ENCODE results near the gene FBXO44.
A peak's percentile ranks its signal among the peaks of the same experiment; 100 is the strongest.
"Not testable (repeated sequence)": the region's sequence is repeated elsewhere in the genome, so short reads cannot be mapped to it uniquely, and the experiment has no call there.

The FBXO44 gene, protein sequence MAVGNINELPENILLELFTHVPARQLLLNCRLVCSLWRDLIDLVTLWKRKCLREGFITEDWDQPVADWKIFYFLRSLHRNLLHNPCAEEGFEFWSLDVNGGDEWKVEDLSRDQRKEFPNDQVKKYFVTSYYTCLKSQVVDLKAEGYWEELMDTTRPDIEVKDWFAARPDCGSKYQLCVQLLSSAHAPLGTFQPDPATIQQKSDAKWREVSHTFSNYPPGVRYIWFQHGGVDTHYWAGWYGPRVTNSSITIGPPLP

DNA sequence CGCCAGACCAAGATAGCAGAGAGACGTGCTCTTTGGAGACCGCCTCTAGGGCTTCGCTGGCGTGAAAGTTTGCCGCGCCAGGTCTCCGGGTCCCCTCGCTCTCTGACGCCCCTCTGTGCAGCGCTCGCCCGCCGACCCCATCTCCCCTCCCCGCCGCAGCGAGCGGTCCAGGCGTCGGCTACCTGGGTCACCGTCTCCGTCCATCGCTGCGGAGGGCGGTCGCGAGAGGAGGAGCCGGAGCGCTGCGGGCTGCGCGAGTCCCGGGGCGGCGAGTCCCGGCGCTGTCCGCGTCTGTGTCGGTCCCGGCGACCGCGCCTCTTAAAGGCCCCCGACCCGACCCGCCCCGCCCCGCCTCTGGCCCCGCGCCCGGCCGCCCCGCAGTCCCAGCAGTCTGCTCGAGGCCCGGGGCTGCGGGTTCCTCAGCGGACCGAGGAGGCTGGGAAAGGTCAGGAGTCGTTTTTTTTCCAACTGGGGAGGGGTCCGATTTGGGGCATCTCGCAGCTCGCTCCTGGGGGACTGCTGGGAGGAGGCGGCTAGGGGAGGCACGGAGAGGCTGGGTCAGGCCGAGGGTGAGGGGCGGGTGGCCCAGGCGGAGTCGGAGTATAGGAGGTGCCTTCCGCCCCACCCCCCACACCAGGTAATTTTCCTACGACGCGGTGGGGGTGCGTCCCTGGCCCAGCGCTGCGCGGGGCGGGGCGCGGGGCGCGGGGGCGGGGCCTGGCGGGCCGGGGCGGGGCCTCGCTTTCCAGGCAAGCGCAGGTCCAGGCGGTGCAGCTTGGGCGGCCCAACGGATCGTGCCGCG is at the start of gene FBXO44, which contains the start of gene FBXO2:
Gene FBXO44, plus strand, starts transcription at position 741 of the 802 bp plus-strand sequence. CDS start 959 bp downstream, outside the sequence.
Gene FBXO2, minus strand, starts transcription at position 293 of the 802 bp plus-strand sequence. Its CDS starts 89 bp downstream, at position 204.
- Mint-ChIP-seq H3K27ac (no peak within 1 kb of the TSS), H3K4me1 (ENCODE audit: low read depth) (peaks cover 27% of the 10 kb centered on the region), H3K9me3 (no peaks in the 10 kb centered on the region), H3K36me3 (ENCODE audit: low read depth) (peaks cover 3% of the 10 kb centered on the region), H3K4me3 (peak within 1 kb of the TSS; percentile 76), H3K27me3 (no peaks in the 10 kb centered on the region)

DNA sequence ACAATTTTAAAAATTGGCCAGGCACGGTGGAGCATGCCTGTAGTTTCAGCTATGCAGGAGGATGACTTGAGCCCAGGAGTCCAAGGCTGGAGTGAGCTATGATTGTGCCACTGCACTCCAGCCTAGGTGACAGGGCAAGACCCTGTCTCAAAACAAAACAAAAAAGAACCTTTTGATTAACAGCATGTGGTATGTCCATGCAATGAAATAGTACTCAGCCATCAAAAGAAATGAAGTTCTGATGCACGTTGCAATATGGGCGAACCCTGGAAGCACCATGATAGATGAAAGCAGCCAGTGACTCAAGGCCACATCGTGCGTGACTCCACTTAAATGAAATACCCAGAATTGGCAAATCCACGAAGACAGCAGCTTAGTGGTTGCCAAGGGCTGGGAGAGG is 47.9 kb upstream of the FBXO44 start:
- Mint-ChIP-seq H3K9me3 (no peaks in the 10 kb centered on the region), H3K27me3 (no peaks in the 10 kb centered on the region), H3K27ac (no peak overlapping the region), H3K4me1 (ENCODE audit: low read depth) (no peaks in the 10 kb centered on the region), H3K4me3 (no peak overlapping the region), H3K36me3 (ENCODE audit: low read depth) (no peaks in the 10 kb centered on the region)

DNA sequence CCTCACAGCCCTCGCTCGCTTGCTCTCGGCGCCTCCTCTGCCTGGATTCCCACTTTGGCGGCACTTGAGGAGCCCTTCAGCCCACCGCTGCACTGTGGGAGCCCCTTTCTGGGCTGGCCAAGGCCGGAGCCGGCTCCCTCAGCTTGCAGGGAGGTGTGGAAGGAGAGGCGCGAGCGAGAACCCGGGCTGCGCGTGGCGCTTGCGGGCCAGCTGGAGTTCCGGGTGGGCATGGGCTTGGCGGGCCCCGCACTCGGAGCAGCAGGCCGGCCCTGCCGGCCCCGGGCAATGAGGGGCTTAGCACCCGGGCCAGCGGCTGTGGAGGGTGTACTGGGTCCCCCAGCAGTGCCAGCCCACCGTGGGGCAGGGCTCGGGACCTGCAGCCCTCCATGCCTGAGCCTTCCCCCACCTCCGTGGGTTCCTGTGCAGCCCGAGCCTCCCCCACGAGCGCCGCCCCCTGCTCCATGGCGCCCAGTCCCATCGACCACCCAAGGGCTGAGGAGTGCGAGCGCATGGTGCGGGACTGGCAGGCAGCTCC is 46.0 kb upstream of the FBXO44 start:
- not testable (repeated sequence) for H3K27me3 Mint-ChIP-seq; H3K36me3 Mint-ChIP-seq (ENCODE audit: low read depth); H3K27ac Mint-ChIP-seq; H3K4me1 Mint-ChIP-seq (ENCODE audit: low read depth); H3K9me3 Mint-ChIP-seq; H3K4me3 Mint-ChIP-seq

DNA sequence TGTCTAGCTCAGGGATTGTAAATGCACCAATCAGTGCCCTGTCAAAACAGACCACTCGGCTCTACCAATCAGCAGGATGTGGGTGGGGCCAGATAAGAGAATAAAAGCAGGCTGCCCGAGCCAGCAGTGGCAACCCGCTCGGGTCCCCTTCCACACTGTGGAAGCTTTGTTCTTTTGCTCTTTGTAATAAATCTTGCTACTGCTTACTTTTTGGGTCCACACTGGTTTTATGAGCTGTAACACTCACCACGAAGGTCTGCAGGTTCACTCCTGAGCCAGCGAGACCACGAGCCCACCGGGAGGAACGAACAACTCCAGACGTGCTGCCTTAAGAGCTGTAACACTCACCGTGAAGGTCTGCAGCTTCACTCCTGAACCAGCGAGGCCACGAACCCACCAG is 45.3 kb upstream of the FBXO44 start:
- H3K27ac Mint-ChIP-seq; H3K36me3 Mint-ChIP-seq (ENCODE audit: low read depth); H3K4me1 Mint-ChIP-seq (ENCODE audit: low read depth); H3K9me3 Mint-ChIP-seq; H3K27me3 Mint-ChIP-seq; H3K4me3 Mint-ChIP-seq: not testable (repeated sequence)

DNA sequence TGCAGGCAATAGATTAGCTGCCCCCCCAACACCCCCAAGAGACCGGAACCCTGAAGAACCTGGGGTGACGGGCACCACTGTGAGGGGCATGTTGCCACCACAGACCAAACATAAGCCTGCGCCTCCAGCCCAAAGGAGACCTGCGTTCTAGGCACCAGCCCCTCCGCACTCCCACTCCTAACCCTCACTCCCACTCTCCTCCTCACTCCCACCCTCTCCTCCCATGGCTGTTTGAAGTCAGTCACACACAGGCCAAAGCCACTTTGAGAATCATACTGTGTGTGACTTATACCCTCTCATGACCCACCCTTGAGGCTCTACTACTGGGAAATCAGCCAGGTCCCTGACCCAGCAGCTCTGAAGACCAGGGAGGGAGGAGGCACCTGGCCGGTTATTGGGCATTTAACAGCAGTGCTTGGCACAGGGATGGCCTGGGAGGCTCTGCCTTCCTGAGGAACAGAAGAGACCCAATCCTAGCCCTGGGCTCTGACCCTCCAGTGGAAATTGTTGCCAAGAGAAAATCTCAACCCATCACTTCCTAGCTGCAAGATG is 44.0 kb upstream of the FBXO44 start:
- no peaks in the 10 kb centered on the region for H3K9me3 Mint-ChIP-seq
- no peaks in the 10 kb centered on the region for H3K4me1 Mint-ChIP-seq (ENCODE audit: low read depth)
- no peaks in the 10 kb centered on the region for H3K36me3 Mint-ChIP-seq (ENCODE audit: low read depth)
- no peak overlapping the region for H3K4me3 Mint-ChIP-seq
- no peak overlapping the region for H3K27ac Mint-ChIP-seq
- H3K27me3 Mint-ChIP-seq, result peaks cover 6% of the 10 kb centered on the region

DNA sequence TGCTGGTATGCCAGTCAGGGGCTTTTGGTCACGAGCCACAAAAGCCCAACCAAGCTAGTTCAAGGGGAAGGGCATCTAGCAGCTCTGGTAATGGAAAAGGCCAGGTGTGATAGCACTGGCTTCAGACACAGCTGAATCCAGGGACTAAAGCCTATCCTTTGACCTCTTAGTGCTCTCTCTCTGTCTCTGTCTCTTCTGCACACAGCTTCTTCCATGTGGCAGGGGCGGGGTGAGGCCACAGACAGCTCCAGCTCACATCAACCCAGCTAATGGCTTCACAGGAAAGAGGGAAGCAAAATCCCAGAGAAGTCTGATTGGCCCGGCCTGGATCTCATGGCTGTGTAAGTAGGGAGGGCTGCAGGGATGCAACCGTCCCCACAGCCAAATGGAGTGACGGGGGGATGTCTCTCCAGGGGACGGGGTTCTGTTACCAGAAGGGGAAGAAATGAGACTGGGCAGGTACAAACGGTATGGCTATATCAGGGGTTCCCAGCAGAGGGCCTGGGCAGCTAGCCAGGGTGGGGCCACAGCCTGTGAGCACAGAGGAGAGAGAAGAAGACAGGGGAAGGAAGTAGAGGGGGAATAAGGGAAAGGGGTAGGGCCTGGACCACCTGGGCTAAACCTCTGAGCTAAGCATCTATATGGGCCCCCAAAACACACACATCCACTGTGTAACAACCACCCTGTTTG is 42.9 kb upstream of the FBXO44 start:
- peaks cover 6% of the 10 kb centered on the region for H3K27me3 Mint-ChIP-seq
- no peaks in the 10 kb centered on the region for H3K4me1 Mint-ChIP-seq (ENCODE audit: low read depth)
- no peaks in the 10 kb centered on the region for H3K9me3 Mint-ChIP-seq
- H3K27ac Mint-ChIP-seq, result no peak overlapping the region
- no peak overlapping the region for H3K4me3 Mint-ChIP-seq
- no peaks in the 10 kb centered on the region for H3K36me3 Mint-ChIP-seq (ENCODE audit: low read depth)

DNA sequence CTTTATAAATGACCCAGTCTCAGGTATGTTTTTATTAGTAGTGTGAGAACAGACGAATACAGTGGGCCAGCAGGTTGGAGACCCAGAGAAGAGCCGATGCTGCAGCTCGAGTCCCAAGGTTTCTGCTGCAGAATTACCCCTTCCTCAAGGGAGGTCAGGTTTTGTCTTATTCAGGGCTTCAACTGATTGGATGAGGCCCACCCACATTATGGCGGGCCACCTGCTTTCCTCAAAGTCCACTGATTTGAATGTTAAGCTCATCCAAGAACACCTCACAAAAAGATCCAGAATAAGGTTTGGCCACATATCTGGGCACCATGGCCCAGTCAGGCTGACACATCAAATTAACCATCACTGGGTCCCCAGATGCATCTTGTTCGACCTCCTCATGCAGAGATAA is 41.3 kb upstream of the FBXO44 start:
- no peaks in the 10 kb centered on the region for H3K9me3 Mint-ChIP-seq
- no peaks in the 10 kb centered on the region for H3K36me3 Mint-ChIP-seq (ENCODE audit: low read depth)
- H3K4me1 Mint-ChIP-seq (ENCODE audit: low read depth), result no peaks in the 10 kb centered on the region
- H3K4me3 Mint-ChIP-seq, result no peak overlapping the region
- peaks cover 6% of the 10 kb centered on the region for H3K27me3 Mint-ChIP-seq
- no peak overlapping the region for H3K27ac Mint-ChIP-seq

DNA sequence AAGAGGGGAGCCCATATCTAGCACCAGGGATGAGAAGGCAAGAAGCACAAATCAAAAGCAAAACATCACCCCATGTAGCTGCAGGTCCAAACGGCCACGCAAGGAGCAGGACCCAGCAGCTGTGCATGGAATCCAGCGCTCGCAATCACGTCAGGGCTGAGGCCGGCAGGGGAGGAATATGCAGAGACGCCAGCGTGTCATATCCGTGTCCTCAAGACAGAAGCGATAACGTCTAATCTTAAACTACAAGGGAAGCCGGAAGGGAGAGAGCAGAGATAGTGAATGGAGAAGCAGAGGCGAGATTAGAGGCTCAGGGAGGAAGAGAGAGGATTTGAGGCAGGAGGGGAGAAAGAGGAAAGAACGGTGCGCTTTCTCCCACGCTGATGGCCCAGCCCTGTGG is 39.6 kb upstream of the FBXO44 start:
- Mint-ChIP-seq H3K27ac (no peak overlapping the region), H3K36me3 (ENCODE audit: low read depth) (no peaks in the 10 kb centered on the region), H3K27me3 (peaks cover 6% of the 10 kb centered on the region), H3K9me3 (no peaks in the 10 kb centered on the region), H3K4me1 (ENCODE audit: low read depth) (no peaks in the 10 kb centered on the region), H3K4me3 (no peak overlapping the region)

DNA sequence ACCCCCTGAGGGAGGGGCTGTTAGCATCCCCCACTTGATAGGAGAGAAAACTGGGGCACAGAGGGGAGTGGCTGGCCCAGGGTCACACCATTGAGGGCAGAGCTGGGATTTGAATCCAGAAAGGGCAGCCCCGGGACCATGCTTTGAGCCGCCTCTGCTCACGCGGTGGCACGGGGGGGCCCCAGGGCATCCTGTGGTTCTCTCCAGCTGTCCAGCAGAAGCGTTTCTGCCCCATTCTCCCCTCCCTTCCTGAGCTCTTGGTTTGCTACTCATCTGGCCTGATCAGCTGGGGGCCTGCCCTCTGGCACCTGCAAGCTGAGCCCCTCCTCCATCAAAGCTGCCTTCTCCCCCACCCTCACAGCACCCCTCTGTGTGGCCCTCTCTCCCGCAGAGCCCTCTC is 37.9 kb upstream of the FBXO44 start:
- no peaks in the 10 kb centered on the region for H3K36me3 Mint-ChIP-seq (ENCODE audit: low read depth)
- no peak overlapping the region for H3K4me3 Mint-ChIP-seq
- no peaks in the 10 kb centered on the region for H3K4me1 Mint-ChIP-seq (ENCODE audit: low read depth)
- H3K9me3 Mint-ChIP-seq, result no peaks in the 10 kb centered on the region
- peaks cover 6% of the 10 kb centered on the region for H3K27me3 Mint-ChIP-seq
- H3K27ac Mint-ChIP-seq, result no peak overlapping the region

DNA sequence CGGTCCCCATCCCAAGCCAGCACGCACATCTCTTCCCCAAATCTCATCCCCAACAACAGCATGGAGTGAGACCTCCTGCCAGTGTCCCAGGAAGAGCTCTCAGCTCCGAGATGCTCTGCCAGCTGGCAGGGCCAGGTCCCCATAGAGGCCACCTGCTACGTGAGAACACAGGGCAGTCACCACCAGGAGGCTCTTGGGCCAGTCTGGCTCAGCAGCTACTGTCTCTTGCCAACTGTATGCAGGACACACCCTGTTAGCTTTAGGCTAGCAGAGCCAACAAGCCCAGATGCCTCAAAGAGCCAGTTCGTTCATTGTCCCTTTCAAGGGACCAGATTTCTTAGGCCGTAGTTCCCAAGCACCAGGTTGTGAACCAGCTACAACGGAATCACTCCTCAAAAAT is 37.4 kb upstream of the FBXO44 start:
- H3K4me3 Mint-ChIP-seq, result no peak overlapping the region
- H3K27ac Mint-ChIP-seq, result no peak overlapping the region
- H3K9me3 Mint-ChIP-seq, result no peaks in the 10 kb centered on the region
- no peaks in the 10 kb centered on the region for H3K36me3 Mint-ChIP-seq (ENCODE audit: low read depth)
- peaks cover 6% of the 10 kb centered on the region for H3K27me3 Mint-ChIP-seq
- H3K4me1 Mint-ChIP-seq (ENCODE audit: low read depth), result no peaks in the 10 kb centered on the region

DNA sequence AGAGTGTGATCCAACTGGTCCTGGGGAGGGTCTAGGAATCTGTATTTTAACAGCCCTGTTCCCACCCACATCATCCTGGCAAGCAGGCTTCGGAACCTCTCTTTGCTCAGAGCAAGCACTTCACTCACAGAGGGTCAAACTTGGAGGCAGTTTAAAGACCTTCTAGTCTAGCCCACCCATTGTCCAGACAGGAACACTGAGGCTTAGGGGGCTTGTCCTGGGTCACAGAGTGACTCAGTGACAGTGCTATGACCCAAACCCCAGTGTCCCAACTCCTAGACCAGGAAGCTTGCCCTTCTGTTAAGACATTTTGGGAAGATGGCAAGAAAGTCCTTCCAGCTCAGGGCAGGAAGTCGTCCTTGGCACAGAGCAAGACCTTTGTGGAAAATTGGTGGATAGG is 36.9 kb upstream of the FBXO44 start:
- Mint-ChIP-seq H3K27ac (no peak overlapping the region), H3K9me3 (no peaks in the 10 kb centered on the region), H3K36me3 (ENCODE audit: low read depth) (no peaks in the 10 kb centered on the region), H3K4me1 (ENCODE audit: low read depth) (no peaks in the 10 kb centered on the region), H3K4me3 (no peak overlapping the region), H3K27me3 (peaks cover 6% of the 10 kb centered on the region)

DNA sequence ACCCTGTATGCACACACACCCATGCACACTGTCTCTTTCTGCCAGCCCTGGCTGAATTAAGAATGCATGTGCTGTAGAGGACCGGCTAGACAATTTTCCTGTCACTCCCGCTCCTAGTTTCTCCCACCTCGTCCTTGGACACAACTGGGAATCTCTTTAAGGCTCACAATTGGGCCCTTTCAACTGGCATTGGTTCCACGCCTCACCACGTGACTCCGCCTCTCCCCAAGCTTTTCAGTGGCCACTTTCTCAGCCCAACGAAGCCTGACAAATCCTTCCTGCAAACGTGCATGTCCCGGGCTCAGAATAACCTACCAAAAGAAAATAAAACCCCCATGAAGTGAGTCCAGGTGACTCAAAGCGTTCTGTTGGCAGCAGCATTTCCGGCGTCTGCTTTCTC is 34.3 kb upstream of the FBXO44 start:
- Mint-ChIP-seq H3K27me3 (peaks cover 5% of the 10 kb centered on the region), H3K4me3 (no peak overlapping the region), H3K27ac (no peak overlapping the region), H3K36me3 (ENCODE audit: low read depth) (no peaks in the 10 kb centered on the region), H3K9me3 (no peaks in the 10 kb centered on the region), H3K4me1 (ENCODE audit: low read depth) (no peaks in the 10 kb centered on the region)

DNA sequence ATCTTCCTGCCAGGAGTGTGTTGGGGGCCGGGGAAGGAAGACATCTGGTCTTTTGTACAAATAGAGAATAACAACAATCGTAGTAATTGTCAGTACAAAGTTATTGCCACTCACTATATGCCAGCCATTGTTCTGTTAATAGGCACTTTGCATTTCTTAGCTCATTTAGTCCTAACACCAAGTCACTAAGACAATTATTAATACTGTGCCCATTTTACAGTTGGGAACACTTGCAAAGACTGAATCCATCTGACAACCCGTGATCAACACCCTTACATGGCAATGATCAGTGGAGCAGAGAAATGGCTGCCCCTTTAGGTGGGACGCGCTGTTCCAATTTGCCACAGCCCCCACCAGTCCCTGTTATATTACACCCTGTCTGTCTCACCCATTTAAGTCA is 33.8 kb upstream of the FBXO44 start:
- no peaks in the 10 kb centered on the region for H3K36me3 Mint-ChIP-seq (ENCODE audit: low read depth)
- no peaks in the 10 kb centered on the region for H3K9me3 Mint-ChIP-seq
- no peak overlapping the region for H3K4me3 Mint-ChIP-seq
- H3K4me1 Mint-ChIP-seq (ENCODE audit: low read depth), result no peaks in the 10 kb centered on the region
- H3K27me3 Mint-ChIP-seq, result peaks cover 10% of the 10 kb centered on the region
- no peak overlapping the region for H3K27ac Mint-ChIP-seq

DNA sequence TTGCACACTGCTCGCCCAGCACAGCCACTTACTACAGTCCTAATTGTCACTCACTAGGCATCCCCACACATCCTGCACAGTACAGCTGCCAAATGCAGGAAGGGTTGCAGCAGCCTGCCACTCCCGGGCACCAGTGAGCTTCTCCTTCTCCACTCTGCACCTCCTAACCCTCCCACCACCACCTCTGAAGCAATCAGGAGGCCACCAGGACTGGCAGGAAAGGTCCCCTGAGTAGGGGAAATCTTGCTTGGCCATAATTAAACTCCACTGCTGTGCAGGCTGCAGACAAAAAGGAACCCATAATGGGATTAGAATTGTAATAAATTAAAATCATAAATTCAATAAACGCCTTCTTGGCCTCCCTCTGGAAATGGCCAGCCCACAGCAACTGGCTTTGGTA is 32.3 kb upstream of the FBXO44 start:
- peaks cover 16% of the 10 kb centered on the region for H3K27me3 Mint-ChIP-seq
- no peaks in the 10 kb centered on the region for H3K9me3 Mint-ChIP-seq

DNA sequence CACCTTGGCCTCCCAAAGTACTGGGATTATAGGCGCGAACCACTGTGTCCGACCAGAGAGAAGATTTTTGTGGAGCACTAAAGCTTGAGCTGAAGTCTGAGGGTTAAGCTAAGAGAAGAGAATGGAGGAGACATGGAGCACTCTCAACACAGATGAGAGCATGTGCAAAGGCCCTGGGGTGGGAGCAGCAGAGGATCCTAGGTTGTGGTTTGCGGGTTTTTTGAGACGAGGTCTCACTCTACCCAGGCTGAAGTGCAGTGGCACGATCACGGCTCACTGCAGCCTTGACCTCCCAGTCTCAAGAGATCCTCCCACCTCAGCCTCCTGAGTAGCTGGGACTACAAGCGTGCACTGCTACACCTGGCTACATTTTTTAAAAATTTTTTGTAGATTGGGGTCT is 31.0 kb upstream of the FBXO44 start:
- H3K4me1 Mint-ChIP-seq (ENCODE audit: low read depth), result no peaks in the 10 kb centered on the region
- no peak overlapping the region for H3K27ac Mint-ChIP-seq
- no peaks in the 10 kb centered on the region for H3K36me3 Mint-ChIP-seq (ENCODE audit: low read depth)
- H3K9me3 Mint-ChIP-seq, result no peaks in the 10 kb centered on the region
- peaks cover 16% of the 10 kb centered on the region for H3K27me3 Mint-ChIP-seq
- no peak overlapping the region for H3K4me3 Mint-ChIP-seq

More for the DNA sequence above, 32.3 kb upstream of the FBXO44 start:
- Mint-ChIP-seq H3K27ac (no peak overlapping the region), H3K4me3 (no peak overlapping the region), H3K36me3 (ENCODE audit: low read depth) (no peaks in the 10 kb centered on the region), H3K4me1 (ENCODE audit: low read depth) (no peaks in the 10 kb centered on the region)

Measured in stimulated activated naive CD8-positive, alpha-beta T cell treated with anti-CD3 and anti-CD28 coated beads, Interleukin-15, Interleukin-2, amounts not matched to agents 100 ng/mL and 50 ng/mL, for 24 hours (primary cell).